Measurements from ENCODE around the gene LAMB4.

The LAMB4 gene

DNA sequence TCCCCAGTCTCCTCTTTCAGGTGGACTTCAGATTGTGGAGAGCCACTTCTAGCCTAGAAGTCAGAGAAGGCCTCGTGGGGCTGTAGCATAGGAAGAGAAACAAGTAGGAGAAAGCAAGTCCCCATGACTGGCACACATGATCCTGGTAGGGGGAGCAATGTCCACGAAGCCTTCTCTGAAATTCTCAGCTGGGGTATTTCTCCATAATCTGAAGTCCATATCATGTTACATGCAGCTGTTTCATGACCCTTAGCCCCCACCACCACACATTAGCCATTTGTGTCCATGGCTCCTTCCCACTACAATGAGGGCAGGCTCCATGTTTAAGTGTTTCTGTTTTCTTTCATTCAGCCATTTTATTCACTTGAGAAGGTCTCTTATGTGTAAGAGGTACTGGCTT is 43.2 kb downstream of the LAMB4 start:
- in situ Hi-C loops (cut with HindIII; ENCODE audit: low sequenced_read_pairs): loop anchor here (5.0 kb wide), 1 partner anchor 70 kb away; no protein-coding TSS in a partner anchor

DNA sequence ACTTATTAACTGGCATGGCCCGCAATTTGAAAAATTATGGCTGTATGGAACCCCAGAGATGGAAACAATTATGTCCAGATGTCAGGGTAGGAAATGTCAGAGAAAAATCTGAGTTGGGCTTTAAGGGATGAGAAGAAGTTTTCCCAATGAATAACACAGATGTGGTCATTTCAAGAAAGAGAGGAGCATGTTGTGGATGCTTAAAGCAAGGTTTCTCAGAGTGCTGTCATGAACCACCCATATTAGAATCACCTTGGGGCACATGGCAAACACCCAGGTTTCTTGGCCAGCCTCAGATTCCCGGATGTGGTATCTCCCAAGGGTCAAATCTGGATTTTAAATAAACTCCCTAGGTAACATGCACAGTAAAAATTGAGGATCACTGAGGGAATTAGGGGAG is 43.6 kb downstream of the LAMB4 start:
- in situ Hi-C loops (cut with HindIII; ENCODE audit: low sequenced_read_pairs): loop anchor here (5.0 kb wide), 1 partner anchor 69 kb away; no protein-coding TSS in a partner anchor

DNA sequence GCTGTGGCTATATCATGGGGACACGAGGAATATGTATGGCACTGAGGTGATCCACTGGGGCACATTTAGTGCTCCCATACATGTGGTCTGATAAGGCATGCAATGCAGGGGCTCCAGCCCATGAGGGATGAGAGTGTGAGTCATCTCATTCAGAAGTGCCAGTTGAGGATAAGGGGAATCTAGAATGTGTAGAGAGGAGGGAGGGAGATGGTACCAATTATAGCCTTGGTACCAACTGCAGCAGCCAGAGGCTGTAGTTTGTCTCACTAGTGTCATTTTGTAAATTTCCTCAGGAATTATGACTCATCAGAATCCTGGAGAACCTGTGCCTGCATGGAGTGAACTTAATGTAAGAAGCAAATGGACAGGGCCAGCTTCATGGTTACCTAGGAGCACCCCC is 46.2 kb downstream of the LAMB4 start:
- in situ Hi-C loops (cut with HindIII; ENCODE audit: low sequenced_read_pairs): no loop called here

DNA sequence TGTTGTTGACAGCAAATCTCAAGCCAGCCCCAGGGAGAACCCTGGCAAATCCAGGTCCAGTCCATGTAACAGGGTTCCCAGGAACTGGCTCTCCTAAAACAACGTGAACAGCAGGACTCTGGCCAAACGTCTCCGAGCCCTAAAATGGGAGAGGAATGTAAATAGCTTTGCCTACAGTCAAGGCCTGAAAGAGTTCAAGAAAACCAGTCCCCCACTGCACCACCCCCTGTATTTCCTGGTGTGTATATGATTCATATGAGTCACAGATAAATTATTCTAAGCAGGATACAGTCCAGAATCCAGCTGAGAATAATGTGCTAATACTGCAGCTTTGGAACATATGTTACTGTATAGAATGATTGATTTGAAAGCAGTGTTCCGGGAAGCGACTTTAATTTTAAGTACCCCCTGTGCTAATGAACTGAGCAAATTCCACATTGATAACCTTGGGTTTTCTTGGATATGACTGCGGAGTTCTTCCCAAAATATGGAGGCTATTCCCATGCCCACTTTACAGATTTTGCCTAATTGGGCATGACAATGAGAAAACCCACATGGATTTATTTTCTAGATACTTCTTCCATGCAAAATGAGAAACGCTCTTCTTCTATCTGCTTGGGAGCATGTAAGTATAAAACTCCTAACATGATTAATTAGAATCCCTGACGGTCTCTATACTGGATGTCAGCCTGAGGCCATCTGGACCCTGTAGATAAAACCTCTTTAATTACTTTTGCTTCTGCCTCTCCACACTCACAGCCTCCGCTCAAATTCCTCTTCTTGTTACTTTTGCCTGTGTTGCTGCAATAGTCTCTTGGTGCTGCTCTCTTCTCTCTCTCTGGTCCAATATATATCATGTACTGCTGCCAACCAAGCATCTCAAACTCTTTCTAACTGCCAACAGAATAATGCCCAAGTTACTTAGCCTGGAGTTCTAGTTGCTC is 50.2 kb downstream of the LAMB4 start:
- in situ Hi-C loops (cut with HindIII; ENCODE audit: low sequenced_read_pairs): loop anchor here (5.0 kb wide), 1 partner anchor 57 kb away; no protein-coding TSS in a partner anchor

DNA sequence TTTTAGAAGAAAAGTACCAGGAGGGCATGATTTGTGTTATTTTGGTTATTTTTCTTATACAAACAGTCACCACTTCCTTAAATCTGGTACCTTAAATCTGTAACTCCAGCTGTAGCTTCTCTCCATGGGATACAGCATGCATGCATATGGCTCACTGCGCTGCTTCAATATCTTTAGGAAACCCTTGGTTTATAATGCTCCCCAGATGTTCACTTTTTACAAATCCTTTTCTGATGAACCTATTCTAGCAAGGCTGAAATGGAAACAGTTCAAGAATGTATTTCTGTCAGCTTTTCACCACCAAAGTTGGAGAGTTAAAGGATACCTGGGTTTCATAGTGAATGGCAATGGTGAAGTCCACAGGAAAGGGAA is 50.9 kb downstream of the LAMB4 start:
- in situ Hi-C loops (cut with HindIII; ENCODE audit: low sequenced_read_pairs): loop anchor here (5.0 kb wide), 1 partner anchor 58 kb away; no protein-coding TSS in a partner anchor

DNA sequence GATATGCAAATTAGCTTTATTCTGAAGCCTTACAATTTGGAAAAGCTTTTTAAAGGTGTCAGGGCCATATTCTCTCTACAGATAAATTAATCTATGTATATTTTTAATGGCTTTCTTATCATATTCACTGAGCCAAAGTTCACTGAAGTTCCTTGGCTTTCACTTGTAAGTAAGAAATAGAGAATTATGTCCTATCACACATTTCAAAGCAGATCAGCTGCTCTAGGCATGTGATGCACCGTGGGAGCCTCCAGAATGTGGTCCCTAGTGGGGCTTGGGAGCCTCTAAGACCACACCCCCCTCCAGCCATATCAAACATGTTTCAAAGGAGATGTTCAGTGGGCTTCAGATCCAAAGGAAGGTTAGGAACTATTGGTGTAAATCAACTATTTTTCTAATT is 51.5 kb downstream of the LAMB4 start:
- in situ Hi-C loops (cut with HindIII; ENCODE audit: low sequenced_read_pairs): loop anchor here (5.0 kb wide), 1 partner anchor 59 kb away; no protein-coding TSS in a partner anchor

DNA sequence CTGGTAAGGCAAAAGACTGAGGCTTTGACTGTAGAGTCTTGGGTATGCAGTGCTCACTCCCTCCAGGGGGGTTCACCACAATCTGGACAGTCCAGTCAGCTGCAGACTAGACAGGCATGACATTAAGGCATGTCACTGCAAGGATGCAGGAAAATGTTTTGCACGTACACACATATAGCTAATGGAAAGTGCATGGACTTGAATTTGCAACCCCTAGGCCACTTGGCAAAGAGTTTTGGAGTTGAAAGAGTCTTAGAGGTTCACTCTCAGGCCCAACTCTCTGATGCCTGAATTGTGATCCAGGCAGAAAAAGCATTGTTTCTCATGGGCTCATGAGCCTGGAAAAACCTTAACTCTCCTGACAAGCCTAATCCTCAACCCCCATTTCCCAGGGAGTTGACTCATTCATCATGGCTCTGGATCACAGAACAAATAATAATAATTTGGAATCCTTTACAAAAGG is 51.9 kb downstream of the LAMB4 start:
- in situ Hi-C loops (cut with HindIII; ENCODE audit: low sequenced_read_pairs): loop anchor here (5.0 kb wide), 1 partner anchor 59 kb away; no protein-coding TSS in a partner anchor

DNA sequence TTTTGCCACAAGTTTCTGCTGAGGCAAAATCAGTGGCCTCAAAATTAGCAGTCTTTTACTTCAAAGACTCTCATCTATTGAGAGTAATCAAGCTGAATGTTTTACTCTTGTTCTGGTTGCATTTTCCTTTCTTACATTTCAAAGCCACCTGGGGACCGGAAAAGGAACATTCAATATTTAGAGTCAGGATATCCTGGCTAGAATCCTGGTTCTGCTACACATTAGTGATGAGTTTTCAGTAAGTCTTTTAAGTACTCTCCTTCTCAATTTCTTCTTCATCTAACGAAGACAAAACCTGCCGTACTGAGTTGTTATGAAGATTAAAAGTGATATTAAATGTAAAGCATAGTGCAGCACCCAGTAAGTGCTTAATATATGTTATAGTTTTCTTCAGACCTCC is 52.5 kb downstream of the LAMB4 start:
- in situ Hi-C loops (cut with HindIII; ENCODE audit: low sequenced_read_pairs): loop anchor here (5.0 kb wide), 1 partner anchor 60 kb away; no protein-coding TSS in a partner anchor

DNA sequence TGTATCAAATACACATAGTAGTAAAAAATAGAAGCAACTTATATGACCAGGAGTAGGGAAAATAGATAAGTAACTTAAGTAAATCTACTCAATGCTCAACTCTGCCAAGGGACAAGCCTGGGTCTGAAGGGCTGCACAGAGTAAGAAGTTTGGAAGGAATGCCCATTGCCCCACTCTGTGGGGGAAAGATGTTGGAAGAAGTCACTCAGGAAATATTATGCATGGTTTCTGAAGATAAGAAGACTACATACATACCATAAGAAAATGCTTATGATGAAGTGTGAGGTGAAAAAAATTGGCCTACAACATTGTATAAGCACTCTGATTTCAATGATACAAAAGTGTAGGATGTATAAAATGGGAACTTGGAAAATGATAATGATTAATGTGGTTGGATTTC is 54.0 kb downstream of the LAMB4 start:
- in situ Hi-C loops (cut with HindIII; ENCODE audit: low sequenced_read_pairs): loop anchor here (5.0 kb wide), 1 partner anchor 61 kb away; no protein-coding TSS in a partner anchor

DNA sequence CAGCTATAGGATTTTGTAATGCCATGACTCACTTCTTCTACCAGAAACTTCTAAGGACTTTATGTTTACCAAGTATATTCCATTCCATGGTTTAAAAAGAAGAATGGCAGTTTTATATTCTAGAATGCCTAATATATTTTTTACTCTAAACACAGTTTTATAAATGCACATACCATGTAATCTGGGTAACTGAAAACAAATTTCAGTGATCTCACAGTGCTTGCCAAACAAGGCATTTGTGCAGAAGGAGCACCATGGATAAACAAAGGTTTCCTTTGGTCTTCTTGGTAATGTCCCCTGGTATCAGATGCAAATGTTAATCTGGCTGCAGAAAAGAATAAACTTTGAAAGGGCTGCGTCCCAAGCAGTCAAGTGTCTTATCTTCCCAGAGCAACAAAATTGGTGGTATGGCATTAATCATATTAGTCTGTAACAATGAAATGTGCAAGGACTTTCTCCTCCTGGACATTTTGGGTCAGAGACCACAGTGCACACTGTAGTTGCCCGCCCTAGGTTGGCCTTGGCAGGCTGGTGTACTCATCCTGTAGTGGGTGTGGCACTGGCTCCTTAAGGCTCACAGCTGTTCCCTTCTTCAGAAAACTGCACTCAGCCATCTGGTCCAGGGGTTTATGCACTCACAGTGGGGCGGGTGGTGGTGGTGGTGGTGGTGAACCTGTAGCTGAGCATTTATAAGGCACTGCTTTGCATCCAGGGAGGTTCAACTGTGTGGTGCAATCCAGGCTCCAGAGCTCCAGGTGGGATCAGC is 56.7 kb downstream of the LAMB4 start:
- in situ Hi-C loops (cut with HindIII; ENCODE audit: low sequenced_read_pairs): no loop called here

DNA sequence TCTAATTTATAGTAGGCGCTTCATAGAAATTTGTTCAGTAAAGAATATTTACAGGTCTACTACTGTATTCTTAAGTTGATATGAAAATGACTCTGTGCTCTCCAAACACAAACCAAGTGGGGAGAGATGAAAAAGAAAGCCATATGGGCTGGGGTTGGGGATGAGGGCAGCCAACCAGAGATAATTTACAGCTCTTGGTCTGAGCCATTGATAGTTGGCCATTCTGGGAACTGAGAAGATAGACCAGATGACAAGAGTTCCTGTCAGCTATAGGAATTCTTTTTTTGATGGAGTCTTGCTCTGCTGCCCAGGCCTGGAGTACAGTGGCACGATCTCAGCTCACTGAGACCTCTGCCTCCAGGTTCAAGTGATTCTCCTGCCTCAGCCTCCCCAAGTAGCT is 57.4 kb downstream of the LAMB4 start:
- in situ Hi-C loops (cut with HindIII; ENCODE audit: low sequenced_read_pairs): no loop called here

DNA sequence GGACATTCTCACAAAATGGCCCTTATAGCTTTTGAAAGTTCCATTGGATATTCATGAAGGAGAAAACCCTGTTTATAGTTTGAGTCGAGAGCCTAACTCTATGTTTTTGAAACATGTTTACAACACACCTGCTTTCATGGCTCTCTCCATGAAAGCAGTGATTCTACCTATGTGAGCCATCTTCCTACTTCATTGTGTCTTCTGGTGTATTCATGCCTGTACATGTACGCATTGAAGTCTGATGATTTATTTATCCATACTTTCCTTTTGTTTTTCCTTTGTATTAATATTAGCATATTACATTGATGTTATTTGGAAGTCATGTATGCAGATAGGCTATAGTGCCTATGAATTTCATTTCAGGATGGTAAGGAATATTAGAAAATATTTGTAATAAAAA is 58.0 kb downstream of the LAMB4 start:
- in situ Hi-C loops (cut with HindIII; ENCODE audit: low sequenced_read_pairs): no loop called here

DNA sequence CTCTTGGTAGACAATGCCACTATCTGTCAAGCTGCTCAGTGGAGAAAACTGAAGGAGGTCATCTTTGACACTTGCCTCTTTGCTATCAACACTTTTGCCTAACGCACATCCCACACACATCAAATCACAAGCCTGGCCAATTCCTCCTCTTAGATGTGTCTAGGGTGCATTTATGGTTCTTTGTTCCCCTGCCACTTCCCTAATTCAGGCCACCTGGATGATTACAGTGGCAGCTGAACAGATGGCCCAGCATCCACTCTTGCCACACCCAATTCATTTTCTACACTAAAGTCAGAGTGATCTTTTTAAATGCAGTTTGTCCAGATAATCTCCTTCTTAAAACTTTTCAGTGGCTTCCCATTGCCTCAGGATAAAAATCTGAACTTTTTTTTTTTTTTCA is 58.6 kb downstream of the LAMB4 start:
- in situ Hi-C loops (cut with HindIII; ENCODE audit: low sequenced_read_pairs): no loop called here

DNA sequence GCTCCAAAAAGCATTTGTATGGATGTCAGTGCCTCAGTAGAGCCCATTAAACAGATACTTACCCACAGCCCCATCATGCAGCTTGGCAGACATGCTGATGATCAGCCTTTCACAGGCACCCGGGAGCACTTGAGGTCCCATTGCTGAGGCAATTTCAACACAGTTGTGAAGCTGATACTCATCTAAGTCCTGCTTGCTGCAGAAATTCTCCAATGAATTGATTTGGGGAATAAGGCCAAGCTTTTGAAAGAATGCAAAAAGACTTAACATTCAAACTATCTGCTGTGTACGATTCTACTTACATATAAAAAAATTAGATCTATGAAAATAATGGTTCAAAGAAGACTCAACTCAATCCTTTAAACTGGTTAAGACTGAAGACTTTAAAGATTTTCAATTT is 60.5 kb downstream of the LAMB4 start:
- in situ Hi-C loops (cut with HindIII; ENCODE audit: low sequenced_read_pairs): no loop called here

DNA sequence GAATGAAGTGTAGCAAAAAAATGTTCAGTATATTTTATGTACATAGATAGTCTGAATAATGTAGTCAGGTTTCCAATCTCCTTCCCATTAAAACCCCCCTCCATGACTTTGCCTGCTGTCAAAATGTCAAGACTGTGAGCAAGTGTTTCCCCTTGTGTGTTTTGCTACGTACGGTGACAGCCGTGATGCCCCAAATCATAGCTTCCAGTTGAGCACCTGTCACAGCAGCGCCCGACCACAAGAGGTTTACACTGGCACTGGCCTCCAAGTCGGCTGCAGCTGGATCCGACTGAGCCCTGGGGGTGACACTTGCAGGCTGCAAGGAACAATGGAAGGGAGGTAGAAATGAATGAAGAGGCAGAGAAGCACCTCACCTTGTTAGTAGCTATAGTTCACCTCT is 62.3 kb downstream of the LAMB4 start:
- in situ Hi-C loops (cut with HindIII; ENCODE audit: low sequenced_read_pairs): no loop called here

DNA sequence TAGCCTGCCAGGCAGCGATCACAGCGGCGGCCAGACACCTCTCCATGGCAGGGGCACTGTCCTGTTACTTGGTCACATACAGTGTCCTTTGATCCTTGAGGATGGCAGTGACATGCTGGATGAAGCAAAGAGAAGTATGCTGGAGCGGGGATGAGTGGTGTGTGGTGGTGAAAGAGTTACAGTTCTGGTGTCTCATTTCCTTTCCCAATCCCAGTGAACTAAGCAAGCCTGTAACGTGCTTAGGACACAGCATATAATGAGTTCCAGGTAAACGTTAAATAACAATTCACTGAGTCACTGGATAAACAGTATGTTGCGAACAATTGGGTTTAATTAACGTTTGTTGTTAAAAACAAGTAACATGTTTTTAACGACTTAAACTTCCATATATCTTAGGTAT is 63.7 kb downstream of the LAMB4 start:
- in situ Hi-C loops (cut with HindIII; ENCODE audit: low sequenced_read_pairs): no loop called here

DNA sequence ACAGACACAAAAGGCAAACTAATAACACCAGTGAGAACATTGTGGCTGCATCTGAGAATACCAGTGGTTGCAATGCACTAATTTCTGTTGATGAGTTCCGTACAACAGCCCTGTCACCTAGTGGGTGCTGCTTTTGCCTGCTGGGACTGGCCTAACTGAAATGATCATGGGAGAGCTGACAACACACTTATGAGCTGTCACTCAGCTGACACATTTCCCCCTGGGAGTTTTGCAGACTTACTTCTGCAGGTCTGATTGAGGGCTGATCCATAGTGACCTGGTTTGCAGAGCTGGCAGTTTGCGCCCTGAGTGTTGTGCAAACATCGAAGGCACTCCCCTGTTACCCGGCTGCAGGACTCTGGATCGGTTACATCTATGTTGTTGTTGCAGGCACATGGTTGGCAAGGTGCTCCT is 66.6 kb downstream of the LAMB4 start:
- in situ Hi-C loops (cut with HindIII; ENCODE audit: low sequenced_read_pairs): no loop called here

DNA sequence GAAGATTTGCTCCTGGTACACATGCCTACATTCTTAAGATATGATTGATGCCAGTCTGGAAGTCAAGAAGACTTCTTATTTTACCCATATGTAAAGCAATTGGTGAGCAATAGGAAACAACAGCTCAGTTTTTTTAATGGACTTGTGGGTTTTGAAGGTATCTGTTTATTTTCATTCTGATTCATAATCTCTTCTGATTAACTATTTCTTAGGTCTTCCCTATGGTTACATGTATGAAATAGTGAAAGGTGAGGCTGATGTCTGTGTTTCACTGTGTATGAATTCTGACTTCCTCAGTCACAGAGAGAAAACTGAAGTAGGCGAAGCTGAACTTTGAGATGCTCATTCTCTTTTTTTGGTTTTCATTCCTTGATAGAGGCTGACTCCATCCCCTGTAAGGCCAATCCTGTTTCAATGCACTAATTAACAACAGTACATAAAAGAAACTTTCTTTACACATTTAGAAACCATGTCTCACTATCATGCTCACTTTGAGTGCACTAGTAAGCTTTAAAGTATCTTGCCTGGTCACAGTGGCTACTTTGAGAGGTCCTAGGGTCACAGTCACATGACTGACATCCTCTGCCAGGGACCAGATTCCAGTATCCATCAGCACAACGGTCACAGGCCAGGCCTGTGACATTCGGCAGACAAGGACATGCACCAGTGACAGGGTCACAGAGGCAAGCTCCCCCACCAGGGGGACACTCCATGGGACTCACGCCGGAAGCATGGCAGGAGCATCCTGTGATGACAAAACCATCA is 67.7 kb downstream of the LAMB4 start:
- in situ Hi-C loops (cut with HindIII; ENCODE audit: low sequenced_read_pairs): no loop called here

DNA sequence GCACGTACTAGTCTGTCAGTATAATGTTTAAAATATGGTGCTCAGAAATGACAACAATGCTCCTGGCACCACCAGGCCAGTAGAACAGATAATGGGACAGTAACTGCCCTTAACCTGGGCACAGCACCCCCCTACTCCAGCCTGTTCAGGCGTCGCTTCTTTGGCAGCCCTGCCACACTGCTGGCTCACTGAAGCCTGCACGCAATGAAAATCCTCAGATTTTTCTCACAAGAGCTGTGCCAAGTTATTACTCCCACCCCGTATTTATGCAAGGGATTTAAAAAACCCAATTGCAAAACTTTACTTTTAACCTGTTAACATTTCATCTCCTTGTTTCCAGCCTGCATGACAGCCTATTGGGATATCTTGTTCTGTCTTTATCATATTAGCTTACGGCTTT is 70.6 kb downstream of the LAMB4 start:
- in situ Hi-C loops (cut with HindIII; ENCODE audit: low sequenced_read_pairs): no loop called here

DNA sequence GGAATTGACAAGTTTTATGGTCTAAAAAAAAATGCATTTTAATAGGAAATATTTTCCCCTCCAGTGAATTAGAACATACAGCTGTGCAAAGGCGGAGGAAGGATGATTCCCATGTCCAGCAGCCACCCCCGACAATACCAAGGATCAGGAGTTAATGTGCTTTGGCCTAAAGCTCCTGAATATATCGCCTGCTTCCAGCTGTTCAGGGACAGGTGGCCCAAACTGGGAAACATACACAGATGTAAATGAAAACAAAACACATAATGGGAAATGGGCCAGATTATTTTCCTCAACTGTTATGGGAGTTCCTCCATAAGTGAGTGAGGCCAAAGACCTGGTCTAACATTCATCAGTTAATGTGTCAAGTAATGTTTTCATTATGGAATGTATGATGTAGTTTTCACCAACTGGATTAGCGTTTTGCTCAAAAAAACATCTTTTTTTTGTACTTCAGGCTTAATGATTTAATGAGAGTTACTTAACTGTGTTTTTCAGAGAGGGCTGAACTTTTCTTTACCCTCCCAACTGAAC is 72.1 kb downstream of the LAMB4 start:
- in situ Hi-C loops (cut with HindIII; ENCODE audit: low sequenced_read_pairs): no loop called here

Data from endothelial cell of hepatic sinusoid (primary cell).